Fibroblast of the aortic adventitia (primary cell): ENCODE data around the gene CGB1. TPM values are rescaled to one million over a fixed set of nuclear protein-coding genes. Genes with fewer than 3 reads are reported as not detected.
"Not testable (repeated sequence)": the region's sequence is repeated elsewhere in the genome, so short reads cannot be mapped to it uniquely, and the experiment has no call there.

Source experiments
- DNase-seq: peaks from one replicate; pipeline ENCODE4 v3.0.0-alpha.2; 2010; ENCODE audit warnings: low read depth
- H3K4me3 ChIP-seq: 2 replicates; pipeline ENCODE4 v1.5.1; 2011; ENCODE audit warnings: low read depth, mild to moderate bottlenecking, control low read depth, low read length, moderate library complexity
- CTCF ChIP-seq: IDR thresholded peaks from 2 replicates; pipeline ENCODE4 v1.5.1; 2011; ENCODE audit warnings: mild to moderate bottlenecking, low read length, control low read depth, inconsistent platforms; ENCODE audit not compliant: insufficient read depth
- total RNA-seq: library from RNA; depleted of rRNA; stranded (reverse); fragments of >200 nt; gene quantifications from 2 replicates; pipeline ENCODE4 v1.2.3, GENCODE V29; 2012; ENCODE audit warnings: low replicate concordance

Gene CGB1
- total RNA-seq, 1 donor, result not detected

- no peak overlapping the region for H3K4me3 ChIP-seq
- TF ChIP-seq CTCF, result no peak
- no peak for DNase-seq
Measured at GRCh38 chr19:49080392-49080791, 43.7 kb upstream of the CGB1 start.

GRCh38 chr19:49074869-49075268 is 38.2 kb upstream of the CGB1 start:
- not testable (repeated sequence) for H3K4me3 ChIP-seq
- TF ChIP-seq CTCF, result peak; percentile 68
- peak; percentile 74 for DNase-seq

- no peak overlapping the region for H3K4me3 ChIP-seq
- peak; percentile 26 for TF ChIP-seq CTCF
- no peak for DNase-seq
Measured at GRCh38 chr19:49073514-49074378, 37.1 kb upstream of the CGB1 start.

GRCh38 chr19:49071860-49072547 is 35.3 kb upstream of the CGB1 start:
- no peak overlapping the region for H3K4me3 ChIP-seq
- no peak for DNase-seq

GRCh38 chr19:49070416-49070815 is 33.7 kb upstream of the CGB1 start:
- TF ChIP-seq CTCF, result no peak
- DNase-seq, result no peak
- H3K4me3 ChIP-seq, result no peak overlapping the region

More at GRCh38 chr19:49071860-49072547, 35.3 kb upstream of the CGB1 start:
- TF ChIP-seq CTCF, result no peak

- no peak for TF ChIP-seq CTCF
- H3K4me3 ChIP-seq, result no peak overlapping the region
- DNase-seq, result no peak
Measured at GRCh38 chr19:49069026-49069425, 32.3 kb upstream of the CGB1 start.
